COLO668 (cell line): ENCODE results near the gene RAB20.
"Not testable (repeated sequence)": the region's sequence is repeated elsewhere in the genome, so short reads cannot be mapped to it uniquely, and the experiment has no call there.

Experiments used
- DNase-seq: peaks from one replicate; lab custom pipeline; 2025; ENCODE audit not compliant: unreplicated experiment; lab: John Stamatoyannopoulos, UW

RAB20 gene

DNA sequence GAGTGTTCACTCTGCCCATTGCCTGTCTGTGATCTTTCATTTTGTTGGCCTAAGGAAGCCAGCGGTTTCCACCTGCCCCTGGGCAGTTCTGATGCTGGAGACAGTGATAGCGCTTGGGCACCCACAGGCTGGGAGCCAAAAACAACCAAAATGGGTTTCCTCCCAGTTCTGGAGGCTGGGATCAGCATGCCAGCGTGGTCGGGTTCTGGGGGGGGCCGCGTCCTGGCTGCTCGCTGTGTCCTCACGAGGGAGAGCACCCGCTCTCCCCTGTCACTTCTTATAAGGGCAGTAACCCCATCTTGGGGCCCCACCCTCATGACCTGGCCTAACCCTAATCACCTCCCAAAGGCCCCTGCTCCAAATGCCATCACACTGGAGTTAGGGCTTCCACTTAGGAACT lies 67.9 kb downstream of the RAB20 start:
- no peak for DNase-seq

DNA sequence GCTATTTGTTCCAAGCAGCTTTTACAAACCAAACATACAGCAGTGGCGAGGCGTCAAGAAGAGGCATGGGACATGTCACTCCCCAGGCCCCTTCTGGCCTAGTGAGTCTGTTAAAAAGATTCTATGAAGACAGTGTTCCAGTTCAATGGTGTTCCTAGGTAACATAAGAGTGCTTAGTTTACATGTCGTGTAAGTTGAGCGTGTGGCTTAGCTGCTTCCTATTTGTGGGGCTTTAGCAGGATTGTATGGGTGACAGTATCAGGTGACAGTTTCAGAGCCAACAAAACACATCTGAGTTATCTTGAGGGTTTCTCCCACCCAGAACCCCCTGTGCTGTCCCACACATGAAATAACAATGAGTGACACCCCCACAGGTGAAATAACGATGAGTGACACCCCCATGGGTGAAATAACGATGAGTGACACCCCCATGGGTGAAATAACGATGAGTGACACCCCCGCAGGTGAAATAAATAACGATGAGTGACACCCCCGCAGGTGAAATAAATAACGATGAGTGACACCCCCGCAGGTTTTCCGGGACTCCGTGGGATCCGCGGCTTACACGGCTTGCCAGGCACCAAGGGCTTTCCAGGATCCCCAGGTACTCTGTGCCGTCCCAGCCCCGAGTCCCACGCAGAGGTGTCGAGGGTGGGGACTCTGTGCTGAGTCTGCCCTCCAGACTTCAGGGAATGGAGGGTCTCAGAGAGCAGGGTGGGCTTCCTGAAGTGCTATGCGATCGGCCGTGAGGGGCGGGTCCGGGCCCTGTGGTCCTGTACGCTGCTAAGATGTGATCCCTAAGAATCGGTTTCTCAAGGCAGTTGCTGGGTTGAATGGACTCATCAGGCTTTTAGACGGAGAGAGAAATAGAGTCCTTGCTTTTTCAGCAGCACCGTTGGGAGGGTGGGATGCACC lies 68.6 kb downstream of the RAB20 start:
- no peak for DNase-seq

DNA sequence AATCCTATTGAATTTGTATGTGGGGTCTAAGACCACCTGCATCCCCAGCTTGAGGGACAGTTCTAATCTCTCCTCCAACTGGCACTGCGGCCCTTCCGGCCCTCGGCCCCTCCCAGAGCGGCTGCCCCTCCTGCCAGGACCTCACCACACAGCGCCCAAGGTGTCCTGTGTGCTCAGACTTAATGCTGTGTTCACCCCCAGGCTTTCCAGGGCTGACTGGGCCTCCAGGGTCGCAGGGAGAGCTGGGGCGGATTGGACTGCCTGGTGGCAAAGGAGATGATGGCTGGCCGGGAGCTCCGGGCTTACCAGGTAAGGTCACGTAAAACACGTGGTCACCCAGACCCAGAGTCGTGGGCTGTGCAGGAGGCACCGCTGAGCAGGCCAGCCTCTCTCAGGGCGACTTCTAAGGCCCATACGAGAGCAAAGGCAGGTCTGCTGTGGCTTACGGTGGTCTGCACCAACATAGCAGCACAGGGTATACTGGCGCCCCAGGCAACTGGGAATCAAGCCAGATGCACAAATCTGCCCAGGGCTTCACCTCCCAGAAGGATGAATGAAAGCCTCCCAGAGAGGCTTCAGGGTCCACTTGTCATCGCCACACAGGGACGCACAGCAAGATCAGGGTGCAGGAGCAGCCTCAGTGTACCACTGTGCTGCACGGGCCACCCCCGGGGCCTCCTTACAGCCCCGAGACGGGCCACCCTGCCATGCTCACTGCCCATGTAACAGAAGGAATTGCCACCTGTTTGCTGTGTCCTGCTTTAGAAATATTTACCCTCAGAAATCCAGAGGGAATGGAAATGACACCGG lies 69.4 kb downstream of the RAB20 start:
- no peak for DNase-seq

DNA sequence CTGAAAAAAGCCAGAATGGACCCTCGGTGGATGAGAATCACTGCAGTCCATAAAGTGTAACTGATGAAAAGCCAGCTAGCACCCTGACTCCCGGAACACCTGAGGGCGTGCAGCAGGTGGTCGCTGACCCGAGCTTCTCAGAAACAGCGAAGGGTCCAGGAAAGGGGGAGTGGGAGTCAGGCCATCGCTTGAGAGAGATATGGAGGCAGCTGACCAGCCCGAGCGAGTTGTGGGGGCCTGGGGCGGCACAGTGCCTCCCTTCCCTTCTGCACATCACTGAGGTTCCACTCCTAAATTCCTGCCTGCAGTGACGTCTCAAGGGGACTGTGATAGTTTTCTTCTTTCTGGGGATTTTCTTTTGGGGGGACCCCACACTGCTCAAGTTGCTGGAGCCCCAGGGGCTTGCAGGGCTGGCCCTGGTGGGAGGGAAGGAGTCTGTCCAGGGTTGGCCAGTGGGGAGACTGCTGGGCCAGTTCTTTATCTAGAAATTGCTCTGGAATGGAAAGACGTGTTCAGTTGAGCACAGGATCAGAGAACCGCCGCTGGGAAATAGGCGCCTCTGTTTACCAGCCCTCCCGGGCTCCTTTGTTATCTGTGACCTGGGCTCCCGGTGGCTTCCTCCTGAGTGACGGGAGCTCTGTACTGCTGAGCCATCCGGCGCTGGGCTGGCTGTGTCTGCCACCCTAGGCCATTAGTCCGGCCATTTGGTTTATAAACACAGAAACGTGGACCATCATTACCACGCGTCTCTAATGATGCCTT lies 71.3 kb downstream of the RAB20 start:
- DNase-seq = peak; percentile 42

DNA sequence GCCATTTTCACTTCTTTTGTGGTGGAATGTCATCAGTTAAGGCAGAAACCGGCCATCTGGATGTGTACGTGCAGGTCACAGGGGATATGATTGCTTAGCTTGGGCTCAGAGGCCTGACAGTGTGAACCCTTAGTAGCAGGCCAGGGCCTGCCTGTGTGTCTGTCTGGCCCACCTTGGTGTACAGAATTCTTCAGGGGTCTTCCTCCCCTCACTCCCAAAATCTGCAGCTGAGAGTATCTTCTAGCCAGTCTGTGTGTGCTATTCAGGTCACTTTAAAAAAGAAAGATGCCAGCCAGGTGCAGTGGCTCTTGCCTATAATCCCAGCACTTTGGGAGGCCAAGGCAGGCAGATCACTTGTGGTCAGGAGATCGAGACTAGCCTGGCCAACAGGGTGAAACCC lies 74.6 kb downstream of the RAB20 start:
- not testable (repeated sequence) for DNase-seq

DNA sequence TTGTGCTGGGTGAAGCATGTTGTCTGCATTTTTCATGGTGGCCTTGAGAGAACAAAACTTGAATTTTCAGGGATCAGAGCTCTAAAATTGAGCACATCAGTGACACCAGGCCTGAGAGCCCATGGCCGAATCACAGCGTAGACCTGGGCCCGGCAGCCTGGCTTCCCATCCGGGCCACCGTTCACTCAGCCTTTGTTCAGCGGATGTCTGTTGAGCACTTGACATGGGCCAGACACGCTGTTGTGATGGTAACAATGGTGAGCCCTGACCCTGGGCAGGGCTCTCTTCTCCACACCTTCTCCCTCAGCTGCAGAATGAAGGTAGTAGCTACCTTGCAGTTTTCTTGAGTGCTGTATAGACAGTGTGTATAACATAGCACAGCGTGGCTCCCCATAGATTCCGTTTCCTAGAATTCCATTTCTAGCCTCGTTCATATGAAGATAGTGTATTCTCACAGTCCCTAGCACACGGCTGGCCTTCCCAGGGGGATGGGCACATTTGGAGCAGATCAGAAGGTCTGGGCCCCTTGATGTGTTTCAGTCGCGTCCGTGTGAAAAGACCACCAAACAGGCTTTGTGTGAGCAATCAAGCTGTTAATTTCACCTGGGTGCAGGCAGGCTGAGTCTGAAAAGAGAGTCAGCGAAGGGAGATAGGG lies 75.3 kb downstream of the RAB20 start:
- no peak for DNase-seq

DNA sequence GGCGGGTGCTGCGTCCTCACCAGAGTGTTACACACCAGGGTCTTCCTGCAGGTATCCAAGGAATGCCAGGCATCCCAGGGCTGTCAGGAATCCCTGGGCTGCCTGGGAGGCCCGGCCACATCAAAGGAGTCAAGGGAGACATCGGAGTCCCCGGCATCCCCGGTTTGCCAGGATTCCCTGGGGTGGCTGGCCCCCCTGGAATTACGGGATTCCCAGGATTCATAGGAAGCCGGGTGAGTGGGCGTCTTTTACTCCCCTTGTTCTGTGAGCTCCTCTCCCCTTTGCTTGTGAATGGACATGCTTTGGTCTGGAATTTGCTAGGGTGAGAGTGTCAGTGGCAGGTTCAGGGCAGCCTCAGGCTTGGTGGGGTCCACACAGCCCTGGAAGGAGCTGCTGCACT lies 75.9 kb downstream of the RAB20 start:
- DNase-seq = no peak

DNA sequence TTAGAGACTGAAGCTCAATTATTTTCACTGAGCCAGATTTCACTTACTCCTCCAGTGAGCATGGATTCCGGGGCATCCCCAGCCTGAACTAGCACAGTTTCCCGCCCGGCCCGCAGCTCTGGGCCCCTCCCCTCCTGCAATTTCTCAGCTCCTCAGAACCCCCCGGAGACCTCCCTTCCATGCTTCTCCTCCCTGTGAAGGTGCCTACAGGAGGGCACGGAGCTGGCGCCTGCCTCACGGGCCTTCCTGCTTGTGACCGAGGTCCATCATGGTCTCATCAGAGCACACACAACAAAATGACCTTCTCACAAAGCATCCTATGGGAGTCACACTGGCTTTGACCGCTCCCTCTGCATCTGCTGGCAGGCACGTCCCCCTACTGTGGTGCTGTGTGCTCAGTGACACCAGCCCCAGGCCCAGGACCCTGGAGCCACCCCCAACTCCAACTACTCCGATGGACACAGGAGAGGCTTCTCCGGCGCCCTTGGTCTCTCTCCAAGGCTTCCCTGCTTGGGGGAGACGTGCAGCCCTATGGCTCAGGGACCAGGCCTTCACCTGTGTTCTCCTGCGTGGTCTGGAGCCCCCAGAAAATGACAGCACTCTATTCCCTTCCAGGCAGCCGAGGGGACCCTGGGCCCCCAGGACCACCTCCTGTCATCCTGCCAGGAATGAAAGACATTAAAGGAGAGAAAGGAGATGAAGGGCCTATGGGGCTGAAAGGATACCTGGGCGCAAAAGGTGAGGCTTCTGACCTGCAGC lies 77.1 kb downstream of the RAB20 start:
- DNase-seq = no peak

DNA sequence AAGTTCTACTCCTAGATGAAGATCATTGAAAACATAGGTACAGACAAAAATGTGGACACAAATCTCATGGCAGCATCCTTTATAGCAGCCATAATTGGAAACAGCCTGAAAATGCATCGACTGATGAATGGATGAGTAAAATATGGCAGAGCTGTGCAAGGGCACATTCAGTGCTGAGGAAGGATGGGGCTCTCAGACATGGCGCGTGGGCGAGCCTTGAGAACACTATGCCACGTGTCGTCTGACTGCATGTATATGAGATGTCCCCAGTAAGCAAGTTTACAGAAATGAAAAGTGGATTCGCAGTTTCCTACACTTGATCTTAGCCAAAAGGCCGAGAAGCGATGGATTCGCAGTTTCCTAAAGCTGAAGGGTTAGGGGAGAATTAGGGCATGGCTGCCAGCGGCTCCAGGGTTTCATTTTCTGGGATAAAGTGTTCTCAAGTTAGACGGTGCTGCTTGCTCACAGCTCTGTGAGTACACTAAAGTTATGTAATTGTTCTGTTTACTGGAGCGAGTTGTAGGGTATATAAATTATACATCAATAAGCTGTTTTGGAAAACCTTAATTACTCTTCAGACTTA lies 78.0 kb downstream of the RAB20 start:
- DNase-seq = no peak

DNA sequence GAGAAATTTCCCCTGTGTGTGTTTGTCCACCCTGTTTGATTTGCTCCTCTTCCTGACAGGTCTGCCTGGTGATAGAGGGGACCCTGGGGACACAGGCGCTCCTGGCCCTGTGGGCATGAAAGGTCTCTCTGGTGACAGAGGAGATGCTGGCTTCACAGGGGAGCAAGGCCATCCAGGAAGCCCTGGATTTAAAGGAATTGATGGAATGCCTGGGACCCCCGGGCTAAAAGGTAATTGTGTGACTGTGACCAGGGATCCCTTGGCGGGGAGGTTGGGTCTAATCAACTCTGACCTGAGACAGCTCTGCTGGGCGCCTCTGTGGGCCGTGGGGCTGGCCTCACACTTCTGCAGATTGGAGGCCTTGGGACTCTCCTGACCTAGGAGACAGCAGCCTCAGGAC lies 81.4 kb downstream of the RAB20 start:
- DNase-seq = no peak

DNA sequence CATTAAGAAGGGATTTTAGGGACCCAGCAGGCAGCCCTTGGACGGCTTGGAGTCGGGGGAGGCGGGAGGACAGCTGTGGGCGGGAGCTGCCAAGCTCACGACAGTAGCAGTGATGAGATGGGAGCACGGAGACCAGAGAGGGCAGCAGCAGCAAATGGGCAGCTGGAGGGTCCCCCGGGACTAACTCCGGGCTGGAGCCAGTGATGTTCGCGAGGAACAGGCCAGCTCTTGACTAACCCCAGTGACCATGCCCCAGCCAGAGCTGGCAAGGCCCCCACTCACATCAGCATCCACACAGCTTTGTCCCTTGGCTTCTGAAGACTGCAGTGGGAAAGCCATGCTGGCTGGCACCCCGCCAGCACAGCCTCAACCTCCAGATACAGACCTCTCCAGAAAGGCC lies 81.9 kb downstream of the RAB20 start:
- no peak for DNase-seq

DNA sequence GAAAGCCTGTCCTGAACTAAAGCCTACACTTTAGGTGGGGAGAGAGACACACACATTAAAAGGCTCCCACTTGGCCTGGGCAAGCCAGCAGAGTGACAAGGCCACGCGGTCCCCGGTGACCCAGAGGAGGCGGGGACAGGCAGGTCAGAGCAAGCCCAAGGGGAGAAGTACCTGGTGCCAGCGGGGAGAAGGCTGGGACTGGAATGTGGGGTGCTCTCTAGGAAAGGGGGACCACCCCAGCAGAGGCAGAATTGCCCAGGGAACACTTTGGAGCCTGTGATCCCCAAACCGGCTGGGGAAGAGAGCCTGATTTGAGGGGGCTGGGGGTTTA lies 82.3 kb downstream of the RAB20 start:
- DNase-seq = no peak

DNA sequence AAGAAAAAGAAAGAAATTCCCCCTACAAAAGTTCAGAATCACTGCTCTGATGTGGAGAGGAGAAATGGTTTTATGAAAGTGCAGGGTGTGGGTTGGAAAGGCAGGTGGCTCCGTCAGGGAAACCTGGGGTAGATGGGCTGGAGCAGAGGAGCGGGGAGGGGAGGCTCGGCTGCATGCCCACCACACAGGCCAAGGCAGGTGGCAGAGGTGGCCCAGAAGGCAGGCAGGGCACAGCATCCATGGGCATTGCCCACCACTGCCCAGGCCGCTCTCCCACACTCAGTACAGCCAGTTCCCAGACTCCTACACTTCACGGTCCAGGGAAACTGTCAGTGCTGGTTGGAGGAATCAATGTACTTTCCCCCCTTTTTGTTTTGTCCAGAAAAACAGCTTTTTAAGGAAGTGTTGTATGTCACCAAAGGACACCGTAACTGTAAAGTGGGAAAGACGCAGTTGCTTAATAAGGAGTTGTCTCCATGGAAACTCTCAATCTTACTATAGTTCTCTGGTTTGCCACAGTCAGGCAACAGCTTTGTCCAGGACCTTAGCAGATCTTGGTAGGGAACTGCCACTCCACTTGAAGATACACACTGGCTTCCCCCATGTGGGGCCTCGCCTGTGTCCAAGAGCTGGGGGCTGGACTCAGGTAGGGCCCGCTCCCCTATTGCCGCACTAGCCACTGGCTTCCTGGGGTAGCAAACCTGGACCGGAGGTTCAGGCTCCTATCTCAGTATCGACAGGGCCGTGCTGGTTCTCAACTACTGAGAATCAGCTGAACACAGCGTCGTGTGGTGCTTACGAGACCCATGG lies 82.9 kb downstream of the RAB20 start:
- DNase-seq = no peak

DNA sequence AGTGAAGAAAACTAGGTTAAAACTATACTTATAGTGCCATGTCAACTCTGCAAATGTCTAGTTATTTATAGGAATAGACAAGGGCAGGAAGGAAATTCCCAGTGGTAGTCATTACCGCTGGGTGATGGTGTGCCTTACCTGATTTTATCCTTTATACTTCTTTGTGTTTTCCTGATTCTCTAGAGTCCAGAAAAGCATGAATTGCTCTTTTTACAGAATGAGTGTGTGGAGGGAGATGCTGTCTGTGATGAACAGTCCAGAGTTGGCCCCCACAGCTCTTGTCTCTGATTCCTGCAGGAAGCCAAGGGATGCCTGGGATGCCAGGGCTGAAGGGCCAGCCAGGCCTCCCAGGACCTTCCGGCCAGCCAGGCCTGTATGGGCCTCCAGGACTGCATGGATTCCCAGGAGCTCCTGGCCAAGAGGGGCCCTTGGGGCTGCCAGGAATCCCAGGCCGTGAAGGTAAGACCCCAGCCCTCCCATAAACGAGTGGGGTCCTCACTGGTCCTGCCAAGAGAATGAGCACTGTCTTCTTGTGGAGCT lies 83.7 kb downstream of the RAB20 start:
- no peak for DNase-seq

DNA sequence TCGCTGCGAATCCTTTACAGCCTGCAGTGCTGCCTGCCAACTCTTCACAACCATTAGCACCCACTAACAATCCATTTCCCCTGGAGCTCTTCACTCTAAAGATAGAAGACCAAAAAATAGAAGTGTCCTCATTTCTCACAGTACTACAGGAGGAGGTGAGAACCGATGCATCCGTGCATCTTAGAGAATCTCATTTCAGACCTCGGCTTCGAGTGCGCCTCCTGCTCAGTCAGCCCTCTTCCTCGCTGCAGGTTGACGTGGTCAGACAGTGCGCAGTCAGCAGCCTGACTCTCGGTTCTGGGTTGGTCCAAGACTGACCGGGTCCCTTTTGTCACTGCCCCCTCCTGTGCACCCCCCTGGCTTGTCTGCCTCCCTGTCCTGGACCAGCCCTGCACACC lies 85.3 kb downstream of the RAB20 start:
- no peak for DNase-seq

DNA sequence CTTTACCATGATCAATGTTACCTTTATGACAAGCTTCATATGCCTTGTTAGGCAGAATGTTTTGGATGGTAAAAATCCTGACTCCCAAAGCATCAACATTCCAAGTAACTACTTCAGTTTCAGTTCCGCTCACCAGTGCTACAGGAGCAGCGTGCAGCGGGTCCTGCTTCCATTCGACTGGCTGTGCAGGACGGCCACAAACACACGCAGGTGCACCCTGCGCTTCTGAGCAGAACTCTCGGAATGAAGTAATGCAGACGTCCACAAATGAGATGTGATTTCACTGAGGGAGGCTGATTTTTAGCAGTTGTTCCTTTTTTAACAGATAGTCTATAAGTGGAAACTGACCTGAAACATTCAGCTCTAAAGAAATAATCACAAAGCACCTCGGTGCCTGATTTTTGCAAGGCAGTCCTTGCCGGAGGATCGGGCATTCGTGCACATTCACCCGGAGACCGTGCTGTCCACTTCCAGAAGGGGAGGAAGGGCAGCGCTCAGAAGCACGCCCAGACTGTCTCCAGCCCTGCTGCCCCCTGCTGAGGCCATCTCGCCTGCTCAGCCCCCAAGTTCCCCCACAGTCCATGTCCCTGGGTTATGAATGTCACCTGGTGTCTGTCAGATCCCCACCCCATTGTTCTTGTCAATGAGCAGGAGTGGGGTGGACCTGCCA lies 85.8 kb downstream of the RAB20 start:
- DNase-seq = no peak

DNA sequence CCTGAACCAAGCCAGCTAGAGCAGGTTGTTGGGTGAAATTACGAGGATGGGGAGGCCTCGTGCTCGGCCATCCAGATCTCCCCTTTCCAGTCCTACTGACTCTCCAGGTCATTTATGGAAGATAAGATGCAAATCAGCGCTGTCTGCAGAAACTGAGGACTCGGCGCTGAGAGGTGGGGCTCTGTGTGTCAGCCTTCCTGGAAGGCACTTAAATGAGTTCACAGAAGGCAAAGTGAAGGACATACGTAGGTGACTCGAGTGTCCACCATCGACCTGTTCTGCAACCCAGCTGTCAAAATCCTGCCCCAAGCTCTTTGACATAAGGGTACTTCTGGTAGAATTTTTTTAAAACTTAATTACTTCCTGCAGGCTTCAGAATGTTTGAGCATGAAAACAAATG lies 86.4 kb downstream of the RAB20 start:
- DNase-seq = no peak

DNA sequence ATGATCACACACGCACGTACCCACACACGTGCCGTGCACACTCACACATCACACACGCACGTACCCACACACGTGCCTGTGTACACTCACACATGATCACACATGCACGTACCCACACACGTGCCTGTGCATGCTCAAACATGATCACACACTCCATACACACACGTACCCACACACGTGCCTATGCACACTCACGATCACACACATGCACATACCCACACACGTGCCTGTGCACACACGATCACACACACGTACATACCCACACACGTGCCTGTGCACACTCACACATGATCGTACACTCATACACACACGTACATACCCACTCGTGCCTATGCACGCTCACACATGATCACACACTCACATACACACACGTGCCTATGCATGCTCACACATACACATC lies 86.8 kb downstream of the RAB20 start:
- DNase-seq = no peak
